ENCODE results near the gene SLC25A41.

Gene SLC25A41

GRCh38 chr19:6381030-6381750 is 52.4 kb downstream of the SLC25A41 start:
- no peak overlapping the region for H3K27ac ChIP-seq
- DNase-seq (ENCODE audit: low read depth, low spot score) = no peak

GRCh38 chr19:6379744-6380143 is 53.8 kb downstream of the SLC25A41 start:
- H3K27ac ChIP-seq = no peak overlapping the region
- DNase-seq (ENCODE audit: low read depth, low spot score) = no peak

- DNase-seq (ENCODE audit: low read depth, low spot score) = no peak
- no peak overlapping the region for H3K27ac ChIP-seq
Observed at GRCh38 chr19:6378486-6378885, 55.1 kb downstream of the SLC25A41 start.

GRCh38 chr19:6378041-6378440 is 55.5 kb downstream of the SLC25A41 start:
- DNase-seq (ENCODE audit: low read depth, low spot score) = no peak

GRCh38 chr19:6376512-6377190 is 56.9 kb downstream of the SLC25A41 start:
- no peak for DNase-seq (ENCODE audit: low read depth, low spot score)
- no peak overlapping the region for H3K27ac ChIP-seq

More at GRCh38 chr19:6378041-6378440, 55.5 kb downstream of the SLC25A41 start:
- H3K27ac ChIP-seq = no peak overlapping the region

Data from epithelial cell of prostate (primary cell).